HUES64 (cell line): ENCODE measurements around the gene SEL1L3.

Source experiments
- H3K27ac ChIP-seq: 2 replicates; pipeline ENCODE4 v1.7.0; 2013; ENCODE audit warnings: low read depth, low read length, inconsistent platforms
- H3K27me3 ChIP-seq: 2 replicates; pipeline ENCODE4 v1.6.1; 2013; ENCODE audit warnings: mild to moderate bottlenecking, low read length; ENCODE audit not compliant: insufficient read depth
- H3K36me3 ChIP-seq: 2 replicates; pipeline ENCODE4 v1.6.1; 2013; ENCODE audit warnings: mild to moderate bottlenecking, low read length; ENCODE audit not compliant: insufficient read depth
- H3K4me1 ChIP-seq: 2 replicates; pipeline ENCODE4 v1.6.1; 2013; ENCODE audit warnings: mild to moderate bottlenecking, low read length, moderate library complexity; ENCODE audit not compliant: insufficient read depth
- H3K4me3 ChIP-seq: 2 replicates; pipeline ENCODE4 v1.5.1; 2013; ENCODE audit warnings: mild to moderate bottlenecking, low read length, moderate library complexity
- H3K9ac ChIP-seq: 2 replicates; pipeline ENCODE4 v1.6.1; 2013; ENCODE audit warnings: mild to moderate bottlenecking, low read depth, low read length
- H3K9me3 ChIP-seq: 2 replicates; pipeline ENCODE4 v1.6.1; 2013; ENCODE audit warnings: low read depth, low read length; ENCODE audit not compliant: insufficient read depth
- WGBS: fragments of 150-250, 120-280 bp; methylation state at CpG from one replicate; pipeline ENCODE4 v1.1.7; 2013; ENCODE audit warnings: missing lambda C conversion rate; 5-methylcytosine and 5-hydroxymethylcytosine counted together

The SEL1L3 gene

GRCh38 chr4:25830548-25830947, 32.2 kb downstream of the SEL1L3 start:
- Histone ChIP-seq H3K4me3 (no peak overlapping the region), H3K9me3 (no peaks in the 10 kb centered on the region), H3K27ac (no peak overlapping the region), H3K36me3 (peaks cover 38% of the 10 kb centered on the region), H3K27me3 (no peaks in the 10 kb centered on the region), H3K9ac (no peak overlapping the region), H3K4me1 (peaks cover 7% of the 10 kb centered on the region)
- WGBS = 96% methylated on average over 5 of the region's 5 CpGs

- Histone ChIP-seq H3K9me3 (no peaks in the 10 kb centered on the region), H3K9ac (no peak overlapping the region), H3K36me3 (peaks cover 34% of the 10 kb centered on the region), H3K4me1 (peaks cover under 1% of the 10 kb centered on the region; the same call in 1 of the 2 replicates), H3K4me3 (no peak overlapping the region), H3K27me3 (no peaks in the 10 kb centered on the region), H3K27ac (no peak overlapping the region)
- 89% methylated on average over 4 of the region's 4 CpGs for WGBS
Observed at GRCh38 chr4:25827897-25828296, 34.9 kb downstream of the SEL1L3 start.

- Histone ChIP-seq H3K36me3 (peaks cover 29% of the 10 kb centered on the region), H3K27ac (no peak overlapping the region), H3K9ac (no peak overlapping the region), H3K9me3 (no peaks in the 10 kb centered on the region), H3K4me1 (peaks cover 6% of the 10 kb centered on the region), H3K27me3 (no peaks in the 10 kb centered on the region), H3K4me3 (no peak overlapping the region)
- WGBS = 94% methylated on average over 4 of the region's 4 CpGs
Observed at GRCh38 chr4:25827373-25827772, 35.4 kb downstream of the SEL1L3 start.

- H3K4me1 ChIP-seq = peaks cover 16% of the 10 kb centered on the region
- no peaks in the 10 kb centered on the region for H3K9me3 ChIP-seq
- no peak overlapping the region for H3K9ac ChIP-seq
- H3K36me3 ChIP-seq = peaks cover 24% of the 10 kb centered on the region; the same call in 1 of the 2 replicates
- H3K4me3 ChIP-seq = no peak overlapping the region
- WGBS = 92% methylated on average over 10 of the region's 10 CpGs
- no peak overlapping the region for H3K27ac ChIP-seq
- H3K27me3 ChIP-seq = no peaks in the 10 kb centered on the region
Observed at GRCh38 chr4:25826074-25826752, 36.6 kb downstream of the SEL1L3 start.

- H3K27ac ChIP-seq = no peak overlapping the region
- no peak overlapping the region for H3K4me3 ChIP-seq
- H3K4me1 ChIP-seq = peaks cover 16% of the 10 kb centered on the region
- H3K9ac ChIP-seq = no peak overlapping the region
- no peaks in the 10 kb centered on the region for H3K27me3 ChIP-seq
- no peaks in the 10 kb centered on the region for H3K9me3 ChIP-seq
- peaks cover 28% of the 10 kb centered on the region for H3K36me3 ChIP-seq
- 94% methylated on average over 7 of the region's 7 CpGs for WGBS
Observed at GRCh38 chr4:25823632-25824031, 39.2 kb downstream of the SEL1L3 start.

- H3K4me3 ChIP-seq = no peak overlapping the region
- H3K27me3 ChIP-seq = no peaks in the 10 kb centered on the region
- H3K9ac ChIP-seq = no peak overlapping the region
- peaks cover 43% of the 10 kb centered on the region for H3K36me3 ChIP-seq
- peak overlapping the region; percentile 12 for H3K27ac ChIP-seq
- 64% methylated on average over 8 of the region's 8 CpGs for WGBS
- H3K4me1 ChIP-seq = peaks cover 16% of the 10 kb centered on the region
- H3K9me3 ChIP-seq = no peaks in the 10 kb centered on the region
Observed at GRCh38 chr4:25821899-25822298, 40.9 kb downstream of the SEL1L3 start.

- 97% methylated on average over 7 of the region's 7 CpGs for WGBS
- H3K27me3 ChIP-seq = no peaks in the 10 kb centered on the region
- H3K36me3 ChIP-seq = peaks cover 46% of the 10 kb centered on the region
- no peak overlapping the region for H3K9ac ChIP-seq
- no peak overlapping the region for H3K4me3 ChIP-seq
- H3K9me3 ChIP-seq = no peaks in the 10 kb centered on the region
- peaks cover 16% of the 10 kb centered on the region for H3K4me1 ChIP-seq
- H3K27ac ChIP-seq = no peak overlapping the region
Observed at GRCh38 chr4:25821267-25821666, 41.5 kb downstream of the SEL1L3 start.

- no peak overlapping the region for H3K9ac ChIP-seq
- no peak overlapping the region for H3K4me3 ChIP-seq
- peaks cover 28% of the 10 kb centered on the region for H3K4me1 ChIP-seq
- no peaks in the 10 kb centered on the region for H3K9me3 ChIP-seq
- WGBS = 88% methylated on average over 4 of the region's 4 CpGs
- no peak overlapping the region for H3K27ac ChIP-seq
- H3K27me3 ChIP-seq = no peaks in the 10 kb centered on the region
- peaks cover 46% of the 10 kb centered on the region for H3K36me3 ChIP-seq
Observed at GRCh38 chr4:25818876-25819275, 43.9 kb downstream of the SEL1L3 start.

- Histone ChIP-seq H3K9me3 (no peaks in the 10 kb centered on the region), H3K4me3 (no peak overlapping the region), H3K9ac (no peak overlapping the region), H3K36me3 (peaks cover 46% of the 10 kb centered on the region), H3K27me3 (no peaks in the 10 kb centered on the region), H3K27ac (no peak overlapping the region), H3K4me1 (peaks cover 32% of the 10 kb centered on the region)
- WGBS = 97% methylated on average over 2 of the region's 2 CpGs
Observed at GRCh38 chr4:25818371-25818871, 44.4 kb downstream of the SEL1L3 start.

- H3K9ac ChIP-seq = no peak overlapping the region
- 94% methylated on average over 8 of the region's 8 CpGs for WGBS
- H3K27ac ChIP-seq = no peak overlapping the region
- peaks cover 28% of the 10 kb centered on the region for H3K4me1 ChIP-seq
- H3K9me3 ChIP-seq = no peaks in the 10 kb centered on the region
- H3K36me3 ChIP-seq = peaks cover 47% of the 10 kb centered on the region
- H3K27me3 ChIP-seq = peaks cover under 1% of the 10 kb centered on the region; the same call in 1 of the 2 replicates
- no peak overlapping the region for H3K4me3 ChIP-seq
Observed at GRCh38 chr4:25817059-25817681, 45.6 kb downstream of the SEL1L3 start.

GRCh38 chr4:25816591-25817058, 46.2 kb downstream of the SEL1L3 start:
- Histone ChIP-seq H3K27ac (no peak overlapping the region), H3K9ac (no peak overlapping the region), H3K4me1 (peaks cover 29% of the 10 kb centered on the region), H3K27me3 (peaks cover 3% of the 10 kb centered on the region), H3K9me3 (no peaks in the 10 kb centered on the region), H3K36me3 (peaks cover 49% of the 10 kb centered on the region), H3K4me3 (no peak overlapping the region)
- WGBS = 83% methylated on average over 2 of the region's 2 CpGs
